GM08714 (cell line): Measurements from ENCODE around the gene SERPINH1.

Source experiments
- H3K4me3 ChIP-seq: fragments of 200-500 bp; sonication (Bioruptor generic); 2 replicates; pipeline ENCODE4 v1.5.1; 2014; ENCODE audit warnings: mild to moderate bottlenecking, low read length, inconsistent platforms
- ZNF274 ChIP-seq: IDR thresholded peaks from 2 replicates; pipeline ENCODE4 v1.6.1; 2012; ENCODE audit warnings: mild to moderate bottlenecking, low read depth, low read length

Gene SERPINH1

DNA sequence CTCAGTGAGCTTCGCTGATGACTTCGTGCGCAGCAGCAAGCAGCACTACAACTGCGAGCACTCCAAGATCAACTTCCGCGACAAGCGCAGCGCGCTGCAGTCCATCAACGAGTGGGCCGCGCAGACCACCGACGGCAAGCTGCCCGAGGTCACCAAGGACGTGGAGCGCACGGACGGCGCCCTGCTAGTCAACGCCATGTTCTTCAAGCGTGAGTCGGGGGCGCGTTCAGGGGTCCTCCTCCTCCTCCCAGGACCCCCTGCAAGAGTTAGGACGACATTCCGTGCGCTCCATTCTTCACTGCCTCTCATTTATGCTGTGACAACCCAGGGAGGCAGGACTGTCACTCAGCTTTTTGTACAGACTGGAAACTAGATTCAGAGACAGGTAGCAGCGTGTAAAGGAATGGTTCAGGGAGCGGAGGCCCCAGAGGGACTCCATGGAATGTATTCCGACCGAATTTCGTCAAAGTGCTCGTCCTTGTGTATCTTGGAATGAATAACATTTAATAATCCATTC lies 4.8 kb downstream of the SERPINH1 start:
- no peak for TF ChIP-seq ZNF274
- H3K4me3 ChIP-seq = no peak overlapping the region

DNA sequence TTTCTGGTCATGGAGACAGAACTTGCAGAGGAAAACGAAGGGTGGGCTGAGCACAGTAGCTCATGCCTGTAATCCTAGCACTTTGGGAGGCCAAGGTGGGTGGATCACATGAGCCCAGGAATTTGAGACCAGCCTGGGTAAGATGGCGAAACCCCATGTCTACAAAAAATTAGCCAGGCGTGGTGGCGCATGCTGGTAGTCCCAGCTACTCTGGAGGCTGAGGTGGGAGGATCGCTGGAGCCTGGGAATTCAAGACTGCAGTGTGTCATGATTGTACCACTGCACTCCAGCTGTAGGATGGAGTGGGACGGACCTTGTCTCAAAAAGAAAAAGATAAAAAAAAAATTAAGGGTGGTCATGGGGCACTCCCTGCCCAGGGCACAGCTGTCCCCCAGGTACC lies 5.9 kb downstream of the SERPINH1 start:
- TF ChIP-seq ZNF274 = no peak
- no peak overlapping the region for H3K4me3 ChIP-seq

DNA sequence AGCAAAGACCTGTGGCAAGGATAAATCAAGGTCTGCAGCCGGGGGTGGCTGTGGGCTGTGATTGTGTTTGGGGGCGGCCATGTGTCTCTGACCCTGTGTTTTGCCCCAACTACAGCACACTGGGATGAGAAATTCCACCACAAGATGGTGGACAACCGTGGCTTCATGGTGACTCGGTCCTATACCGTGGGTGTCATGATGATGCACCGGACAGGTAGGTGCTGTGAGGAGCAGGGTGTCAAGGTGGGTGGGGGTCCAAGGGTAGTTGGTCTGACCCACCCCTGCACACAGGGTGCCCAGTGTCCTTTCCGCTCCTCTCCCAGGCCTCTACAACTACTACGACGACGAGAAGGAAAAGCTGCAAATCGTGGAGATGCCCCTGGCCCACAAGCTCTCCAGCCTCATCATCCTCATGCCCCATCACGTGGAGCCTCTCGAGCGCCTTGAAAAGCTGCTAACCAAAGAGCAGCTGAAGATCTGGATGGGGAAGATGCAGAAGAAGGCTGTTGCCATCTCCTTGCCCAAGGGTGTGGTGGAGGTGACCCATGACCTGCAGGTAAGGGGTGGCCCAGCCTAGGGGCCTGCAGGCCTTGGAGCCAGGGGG lies 6.7 kb downstream of the SERPINH1 start:
- TF ChIP-seq ZNF274 = no peak

DNA sequence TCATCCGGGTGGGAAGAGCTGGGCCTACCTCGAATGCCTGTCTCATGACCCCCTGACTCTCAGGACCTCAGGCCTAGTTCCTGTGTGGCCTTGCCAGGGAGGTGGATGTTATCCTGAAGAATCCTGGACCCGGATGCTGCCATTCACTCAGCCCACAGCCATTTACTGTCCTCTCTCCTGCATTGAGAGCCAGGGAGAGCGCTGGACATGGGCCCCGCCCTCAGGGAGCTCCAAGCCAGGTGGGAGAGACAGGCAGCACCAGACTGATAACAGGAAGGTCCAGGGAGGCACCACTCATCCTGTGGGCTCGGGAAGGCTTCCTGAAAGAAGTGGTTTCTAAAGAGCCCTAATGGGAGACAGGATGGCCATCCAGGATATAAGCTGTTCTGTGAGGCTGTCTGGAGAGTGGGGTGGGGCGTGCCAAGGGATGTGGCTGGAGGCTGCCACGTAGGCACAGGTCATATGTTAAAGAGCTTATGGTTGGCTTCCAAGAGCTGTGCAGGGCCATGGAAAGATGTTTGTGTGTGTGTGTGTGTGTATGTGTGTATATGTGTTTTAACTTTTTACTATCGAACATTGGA lies 8.6 kb downstream of the SERPINH1 start:
- TF ChIP-seq ZNF274 = no peak
- no peak overlapping the region for H3K4me3 ChIP-seq

More for the DNA sequence above, 6.7 kb downstream of the SERPINH1 start:
- no peak overlapping the region for H3K4me3 ChIP-seq

DNA sequence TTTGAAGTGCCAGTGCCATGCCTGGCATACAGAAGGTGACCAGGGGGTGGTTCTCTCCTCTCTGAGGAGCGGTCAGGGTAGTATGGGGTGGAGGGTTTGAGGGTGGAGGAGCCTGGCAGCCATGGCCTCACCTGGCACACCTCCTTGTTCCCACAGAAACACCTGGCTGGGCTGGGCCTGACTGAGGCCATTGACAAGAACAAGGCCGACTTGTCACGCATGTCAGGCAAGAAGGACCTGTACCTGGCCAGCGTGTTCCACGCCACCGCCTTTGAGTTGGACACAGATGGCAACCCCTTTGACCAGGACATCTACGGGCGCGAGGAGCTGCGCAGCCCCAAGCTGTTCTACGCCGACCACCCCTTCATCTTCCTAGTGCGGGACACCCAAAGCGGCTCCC lies 9.6 kb downstream of the SERPINH1 start:
- no peak for TF ChIP-seq ZNF274
- no peak overlapping the region for H3K4me3 ChIP-seq

DNA sequence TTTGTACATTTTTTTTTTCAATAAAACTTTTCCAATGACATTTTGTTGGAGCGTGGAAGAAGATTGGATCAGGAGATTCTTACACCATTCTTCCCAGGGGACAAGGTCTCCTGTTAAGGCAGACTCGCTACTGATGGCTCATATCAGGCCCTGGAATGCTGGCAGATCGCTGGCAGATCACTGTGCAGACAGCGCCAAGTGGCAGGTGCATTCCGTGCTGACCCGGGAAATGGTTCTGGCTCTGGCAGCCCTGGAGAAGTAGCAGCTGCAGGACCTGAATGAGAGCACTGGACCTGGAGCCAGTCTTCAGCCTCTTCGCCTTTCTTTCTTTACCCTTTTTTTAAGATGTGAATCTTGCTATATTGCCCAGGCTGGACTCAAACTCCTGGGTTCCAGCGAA lies 10.7 kb downstream of the SERPINH1 start:
- TF ChIP-seq ZNF274 = no peak
- no peak overlapping the region for H3K4me3 ChIP-seq

DNA sequence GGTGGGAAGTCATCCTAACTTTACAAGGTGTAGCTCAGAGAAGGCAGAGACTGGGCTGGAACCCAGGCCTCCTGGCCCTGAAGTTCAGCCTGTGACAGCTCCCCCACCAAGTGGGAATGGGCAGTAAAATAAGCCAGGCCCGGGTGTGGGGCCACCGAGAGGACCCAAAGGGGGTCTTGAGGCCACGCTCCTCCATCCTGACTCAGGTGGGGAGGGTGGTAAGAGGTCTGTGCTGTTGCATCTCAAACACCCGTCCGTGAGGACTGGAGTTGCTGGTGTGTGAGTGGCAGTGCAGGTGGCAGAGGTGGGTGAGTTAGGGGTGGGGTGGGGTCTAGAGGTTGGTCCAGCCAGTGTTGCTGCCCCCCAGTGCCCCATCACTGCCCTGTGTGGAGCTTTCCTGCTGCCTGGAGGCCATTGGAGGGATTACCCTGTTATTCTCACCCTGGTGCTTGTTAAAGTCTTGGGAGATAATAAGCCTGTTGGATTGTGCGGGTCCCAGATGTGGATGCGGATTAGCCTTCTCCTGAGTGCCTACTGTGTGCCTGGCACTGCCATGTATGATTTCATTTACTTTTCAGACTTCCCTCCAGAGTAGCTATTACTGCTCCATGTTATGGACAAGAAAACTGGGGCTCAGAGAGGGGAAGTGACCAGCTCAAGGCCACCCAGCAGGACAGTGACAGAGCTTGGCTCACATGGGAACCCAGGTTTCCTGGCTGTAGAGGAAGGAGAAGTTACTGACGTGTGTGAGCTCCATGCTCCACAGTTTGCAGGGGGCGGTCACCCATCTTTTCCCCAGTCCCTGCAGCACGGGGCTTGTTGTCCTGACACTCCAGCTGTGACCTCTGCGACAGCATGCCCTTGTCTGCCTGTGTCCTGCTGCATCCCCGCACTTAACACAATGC lies 12.9 kb downstream of the SERPINH1 start:
- no peak overlapping the region for H3K4me3 ChIP-seq
- no peak for TF ChIP-seq ZNF274

DNA sequence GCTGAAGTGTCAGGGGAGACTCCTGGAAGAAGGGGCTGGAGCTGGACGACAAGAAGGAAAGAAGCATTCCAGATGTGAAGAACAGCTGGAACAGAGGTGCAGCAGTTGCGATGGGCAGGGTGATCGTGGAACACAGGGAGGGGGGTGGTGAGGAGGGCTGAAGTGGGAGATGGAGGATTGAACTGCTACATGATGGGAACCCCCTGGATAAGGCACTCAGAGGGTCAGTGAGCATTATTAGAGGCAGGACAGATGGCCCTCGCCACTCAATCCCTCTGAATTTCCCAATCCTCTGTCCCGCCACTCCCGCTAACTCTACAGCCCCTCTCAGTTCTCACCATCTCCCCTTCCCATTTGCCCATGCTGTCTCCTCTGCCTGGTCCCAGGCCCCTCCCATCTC lies 14.0 kb downstream of the SERPINH1 start:
- no peak for TF ChIP-seq ZNF274
- no peak overlapping the region for H3K4me3 ChIP-seq

DNA sequence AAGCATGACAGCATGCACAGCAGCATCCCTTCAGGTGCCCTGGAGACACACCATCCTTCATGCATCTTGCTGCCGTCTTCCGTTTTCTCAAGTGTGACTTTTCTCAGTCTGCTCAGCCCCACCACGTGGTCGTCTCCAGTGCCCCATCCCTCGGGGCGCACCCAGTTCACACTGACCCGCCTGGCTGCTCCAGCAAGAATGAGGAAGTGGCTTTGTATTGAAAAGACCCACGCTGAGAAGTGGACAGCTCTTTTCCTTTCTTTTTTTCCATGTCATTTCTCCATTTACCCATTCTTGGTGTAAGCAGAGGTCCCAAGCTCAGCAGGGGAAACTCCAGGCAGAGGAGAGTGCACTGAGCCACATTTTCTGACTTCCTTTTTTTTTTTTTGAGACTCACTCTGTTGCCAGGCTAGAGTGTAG lies 14.5 kb downstream of the SERPINH1 start:
- TF ChIP-seq ZNF274 = no peak
- no peak overlapping the region for H3K4me3 ChIP-seq

DNA sequence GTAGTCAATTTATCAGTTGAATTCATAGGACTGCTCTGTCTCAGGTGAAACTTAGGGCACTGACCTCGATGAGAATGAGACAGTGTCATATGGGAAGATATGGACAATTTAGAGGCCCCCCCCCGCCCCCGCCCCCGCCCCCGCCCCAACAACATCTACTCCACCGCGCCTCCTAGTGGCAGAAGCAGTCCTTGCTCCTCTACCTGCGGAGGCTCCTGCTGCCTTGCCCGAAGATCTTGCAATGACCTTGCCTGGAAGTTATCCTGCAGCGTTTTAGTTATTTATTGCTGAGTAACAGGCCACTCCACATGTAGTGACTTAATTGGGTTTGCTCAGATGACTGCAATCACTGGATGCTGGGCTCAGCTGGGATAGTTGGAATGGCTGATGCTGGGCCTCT lies 15.2 kb downstream of the SERPINH1 start:
- no peak overlapping the region for H3K4me3 ChIP-seq
- no peak for TF ChIP-seq ZNF274

DNA sequence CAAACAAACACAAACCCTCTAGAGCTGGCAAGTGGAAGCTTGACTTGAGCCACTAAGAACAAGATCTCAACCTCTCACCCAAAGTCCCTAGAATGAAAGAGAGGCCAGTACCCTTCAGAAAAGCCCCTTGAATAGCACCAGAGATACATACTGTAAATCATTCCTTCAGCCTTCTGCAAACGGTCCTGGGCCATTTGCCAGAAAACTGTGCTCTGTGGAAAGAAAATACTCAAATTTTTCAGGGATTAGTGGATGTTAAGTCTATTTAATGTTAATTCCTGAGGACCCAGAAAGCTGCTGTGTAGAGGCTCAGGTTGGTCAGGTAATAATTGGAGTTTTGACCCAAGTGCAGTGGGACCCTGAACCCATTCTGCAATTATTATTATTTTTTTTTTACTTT lies 16.9 kb downstream of the SERPINH1 start:
- H3K4me3 ChIP-seq = no peak overlapping the region
- no peak for TF ChIP-seq ZNF274

DNA sequence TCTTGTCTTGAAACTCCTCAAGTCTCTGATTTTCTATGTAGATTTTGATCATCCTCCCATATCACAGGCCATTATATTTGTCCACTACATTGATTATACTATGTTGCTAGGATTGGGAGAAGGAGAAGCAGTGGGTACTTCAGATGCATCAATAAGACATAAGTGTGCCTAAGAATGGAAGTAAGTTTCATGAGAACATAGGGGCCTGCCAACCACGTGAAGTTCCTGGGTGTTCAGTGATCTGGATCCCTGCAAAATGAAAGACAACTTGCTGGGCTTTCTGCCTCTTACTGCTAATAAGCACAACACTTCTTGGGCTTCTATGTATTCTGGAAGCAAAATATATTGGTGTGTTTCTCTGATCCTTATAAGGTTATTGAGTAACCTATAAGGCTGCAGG lies 17.8 kb downstream of the SERPINH1 start:
- H3K4me3 ChIP-seq = no peak overlapping the region
- TF ChIP-seq ZNF274 = no peak

DNA sequence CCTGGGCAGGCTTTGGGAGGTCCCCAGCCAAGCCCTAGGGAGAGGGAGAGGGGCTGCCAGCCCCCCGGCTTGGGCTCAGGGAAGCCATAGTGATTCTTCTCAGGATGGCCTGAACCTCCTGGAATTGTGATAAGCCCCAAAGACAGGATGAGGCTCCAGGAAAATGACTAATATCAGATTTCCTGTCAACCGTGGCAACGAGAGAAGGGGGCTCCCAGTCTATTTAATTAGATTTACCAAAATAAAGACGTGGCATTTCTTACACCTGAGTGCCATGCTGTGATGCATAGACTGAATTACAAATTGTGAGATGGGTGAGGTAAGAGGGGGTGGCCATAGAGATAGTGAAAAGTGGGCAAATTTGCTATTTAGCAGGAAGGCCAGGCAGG lies 20.4 kb downstream of the SERPINH1 start:
- TF ChIP-seq ZNF274 = no peak
- no peak overlapping the region; the same call in 1 of the 2 replicates for H3K4me3 ChIP-seq

DNA sequence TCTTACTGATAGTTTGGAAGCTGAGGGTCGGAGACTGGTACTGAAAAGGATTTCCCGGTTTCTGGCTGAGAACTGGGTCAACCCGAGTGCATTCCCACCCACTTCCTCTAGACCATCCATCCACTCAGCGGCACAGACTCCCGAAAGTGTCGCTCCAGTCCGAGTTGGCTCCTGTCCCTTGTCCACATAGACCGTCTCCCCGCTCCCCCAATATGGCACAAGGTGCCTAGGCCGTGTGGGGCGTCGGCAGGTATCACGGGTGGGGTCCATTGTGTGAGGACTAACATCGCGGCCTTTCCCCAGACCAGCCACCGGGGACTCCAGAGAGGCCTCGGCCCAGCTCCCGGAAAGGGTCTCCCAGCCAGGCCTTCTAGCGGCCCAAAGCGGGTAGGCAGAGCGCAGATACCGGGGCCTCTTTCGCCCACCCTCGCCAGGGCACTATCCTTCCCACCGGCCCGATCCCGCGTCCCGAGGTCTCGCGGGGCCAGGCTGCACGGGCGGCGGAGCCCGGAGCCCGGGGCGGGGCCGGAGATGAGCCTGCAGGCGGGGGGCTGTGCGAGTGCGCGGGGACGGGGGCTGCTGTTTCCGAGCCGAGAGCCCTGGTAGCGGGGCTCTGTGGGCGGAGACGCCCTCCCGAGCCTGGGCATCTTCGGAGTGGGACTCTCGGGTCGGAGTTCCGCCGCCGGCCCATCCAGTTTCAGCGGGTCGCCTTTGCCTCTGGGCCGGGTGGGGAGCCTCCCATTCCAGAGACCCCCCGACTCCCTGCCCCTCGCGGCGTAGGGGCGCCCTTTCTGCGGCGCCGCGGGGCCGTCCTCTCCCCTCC lies 21.1 kb downstream of the SERPINH1 start:
- peak overlapping the region; percentile 51; the same call in 1 of the 2 replicates for H3K4me3 ChIP-seq
- no peak for TF ChIP-seq ZNF274
